Vagina (tissue), 2 donors: Measurements from ENCODE around the gene RNF5.

ENCODE experiments used
- POLR2A ChIP-seq, 2 donors: fragments of 450-650 bp; IDR thresholded peaks; one replicate each; pipeline ENCODE4 v1.6.1; 2017; ENCODE audit warnings: antibody characterized with exemption in 2 of 2, mild to moderate bottlenecking in 2 of 2, moderate library complexity in 2 of 2
- TF ChIP-seq, protein P1 (sequence below), 3 experiments: fragments of 450-650 bp in 2 of 3; fragments of 200-600 bp in 1 of 3; sonication (generic) in 1 of 3; IDR thresholded peaks; one replicate each; pipeline ENCODE4 v1.5.1; 2017 to 2019; ENCODE audit warnings: antibody characterized with exemption in 3 of 3, mild to moderate bottlenecking in 2 of 3, moderate library complexity in 2 of 3

- TF ChIP-seq POLR2A (IDR thresholded peaks at IDR 0.05) = no peak
- TF ChIP-seq, protein P1, sequence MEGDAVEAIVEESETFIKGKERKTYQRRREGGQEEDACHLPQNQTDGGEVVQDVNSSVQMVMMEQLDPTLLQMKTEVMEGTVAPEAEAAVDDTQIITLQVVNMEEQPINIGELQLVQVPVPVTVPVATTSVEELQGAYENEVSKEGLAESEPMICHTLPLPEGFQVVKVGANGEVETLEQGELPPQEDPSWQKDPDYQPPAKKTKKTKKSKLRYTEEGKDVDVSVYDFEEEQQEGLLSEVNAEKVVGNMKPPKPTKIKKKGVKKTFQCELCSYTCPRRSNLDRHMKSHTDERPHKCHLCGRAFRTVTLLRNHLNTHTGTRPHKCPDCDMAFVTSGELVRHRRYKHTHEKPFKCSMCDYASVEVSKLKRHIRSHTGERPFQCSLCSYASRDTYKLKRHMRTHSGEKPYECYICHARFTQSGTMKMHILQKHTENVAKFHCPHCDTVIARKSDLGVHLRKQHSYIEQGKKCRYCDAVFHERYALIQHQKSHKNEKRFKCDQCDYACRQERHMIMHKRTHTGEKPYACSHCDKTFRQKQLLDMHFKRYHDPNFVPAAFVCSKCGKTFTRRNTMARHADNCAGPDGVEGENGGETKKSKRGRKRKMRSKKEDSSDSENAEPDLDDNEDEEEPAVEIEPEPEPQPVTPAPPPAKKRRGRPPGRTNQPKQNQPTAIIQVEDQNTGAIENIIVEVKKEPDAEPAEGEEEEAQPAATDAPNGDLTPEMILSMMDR (IDR thresholded peaks at IDR 0.05) = no peak
These were observed 589 bp downstream of the RNF5 start for GRCh38 chr6:32178547-32179440.
